ENCODE data around the gene CYP2W1.

DNA sequence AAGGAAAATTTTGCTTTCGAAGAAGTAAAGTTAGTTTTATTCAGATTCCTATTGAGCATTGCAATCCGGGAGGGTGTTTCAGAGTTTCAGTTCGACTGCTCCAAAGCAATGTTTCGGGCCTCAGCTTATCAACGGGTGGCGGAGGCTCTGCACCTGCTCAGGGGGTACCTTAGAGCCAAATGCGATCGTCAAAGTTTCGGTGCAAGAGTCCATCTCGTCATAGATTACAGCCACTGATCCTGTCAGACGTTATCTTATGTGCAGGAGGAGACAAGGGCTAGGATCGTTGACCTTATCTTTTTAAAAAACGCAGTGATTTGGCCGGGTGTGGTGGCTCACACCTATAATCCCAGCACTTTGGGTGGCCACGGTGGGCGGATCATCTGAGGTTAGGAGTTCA, 3.8 kb upstream of the CYP2W1 start:
- TF ChIP-seq, protein P1, sequence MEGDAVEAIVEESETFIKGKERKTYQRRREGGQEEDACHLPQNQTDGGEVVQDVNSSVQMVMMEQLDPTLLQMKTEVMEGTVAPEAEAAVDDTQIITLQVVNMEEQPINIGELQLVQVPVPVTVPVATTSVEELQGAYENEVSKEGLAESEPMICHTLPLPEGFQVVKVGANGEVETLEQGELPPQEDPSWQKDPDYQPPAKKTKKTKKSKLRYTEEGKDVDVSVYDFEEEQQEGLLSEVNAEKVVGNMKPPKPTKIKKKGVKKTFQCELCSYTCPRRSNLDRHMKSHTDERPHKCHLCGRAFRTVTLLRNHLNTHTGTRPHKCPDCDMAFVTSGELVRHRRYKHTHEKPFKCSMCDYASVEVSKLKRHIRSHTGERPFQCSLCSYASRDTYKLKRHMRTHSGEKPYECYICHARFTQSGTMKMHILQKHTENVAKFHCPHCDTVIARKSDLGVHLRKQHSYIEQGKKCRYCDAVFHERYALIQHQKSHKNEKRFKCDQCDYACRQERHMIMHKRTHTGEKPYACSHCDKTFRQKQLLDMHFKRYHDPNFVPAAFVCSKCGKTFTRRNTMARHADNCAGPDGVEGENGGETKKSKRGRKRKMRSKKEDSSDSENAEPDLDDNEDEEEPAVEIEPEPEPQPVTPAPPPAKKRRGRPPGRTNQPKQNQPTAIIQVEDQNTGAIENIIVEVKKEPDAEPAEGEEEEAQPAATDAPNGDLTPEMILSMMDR (conservative IDR thresholded peaks at IDR 0.05): no peak
- no peak for TF ChIP-seq EZH2 (IDR thresholded peaks at IDR 0.05; ENCODE audit: low read depth)

Data from PC-9 (cell line).